GM18867 (cell line): ENCODE data around the gene TRMO.

ENCODE experiments used
- ATAC-seq: cut with Tn5 transposase; IDR thresholded peaks from one replicate; pipeline ENCODE4 v1.9.1; 2021; ENCODE audit warnings: mild to moderate bottlenecking, moderate library complexity; ENCODE audit not compliant: unreplicated experiment

TRMO gene

DNA sequence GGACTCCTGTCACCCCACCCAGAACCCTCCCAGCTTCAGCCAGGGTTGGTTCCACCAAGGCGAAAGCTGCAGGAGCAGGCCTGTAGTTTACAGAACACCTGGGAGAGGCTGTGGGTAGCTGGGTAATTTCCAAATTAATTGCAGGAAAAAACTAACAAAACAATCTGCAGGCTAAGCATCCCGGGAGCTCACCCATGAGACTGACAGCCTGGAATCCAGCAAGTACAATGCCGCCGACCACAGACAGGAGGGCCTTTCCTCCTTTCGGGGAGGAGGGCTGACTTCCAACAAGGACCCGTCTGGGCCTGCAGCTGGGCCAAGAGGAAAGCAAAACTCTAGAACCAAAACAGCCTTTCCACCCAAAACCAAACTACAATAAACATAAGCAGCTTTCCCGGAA, 59.0 kb downstream of the TRMO start:
- no peak for ATAC-seq

DNA sequence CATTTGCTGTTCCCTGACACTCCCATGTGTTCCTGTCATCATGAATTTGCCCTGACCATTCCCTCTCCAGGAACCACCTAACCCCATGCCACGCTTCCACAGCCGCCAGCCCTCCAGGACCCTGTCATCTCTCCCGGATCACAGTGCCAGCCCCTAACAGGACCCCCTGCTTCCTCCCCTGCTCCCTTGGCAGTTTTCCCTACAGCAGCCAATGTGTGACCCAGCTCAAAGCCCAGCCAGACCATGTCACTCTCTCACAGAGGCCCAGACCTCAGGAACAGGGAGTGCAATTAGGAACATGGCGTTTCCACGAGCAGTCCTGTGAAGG, 61.2 kb downstream of the TRMO start:
- ATAC-seq: no peak

DNA sequence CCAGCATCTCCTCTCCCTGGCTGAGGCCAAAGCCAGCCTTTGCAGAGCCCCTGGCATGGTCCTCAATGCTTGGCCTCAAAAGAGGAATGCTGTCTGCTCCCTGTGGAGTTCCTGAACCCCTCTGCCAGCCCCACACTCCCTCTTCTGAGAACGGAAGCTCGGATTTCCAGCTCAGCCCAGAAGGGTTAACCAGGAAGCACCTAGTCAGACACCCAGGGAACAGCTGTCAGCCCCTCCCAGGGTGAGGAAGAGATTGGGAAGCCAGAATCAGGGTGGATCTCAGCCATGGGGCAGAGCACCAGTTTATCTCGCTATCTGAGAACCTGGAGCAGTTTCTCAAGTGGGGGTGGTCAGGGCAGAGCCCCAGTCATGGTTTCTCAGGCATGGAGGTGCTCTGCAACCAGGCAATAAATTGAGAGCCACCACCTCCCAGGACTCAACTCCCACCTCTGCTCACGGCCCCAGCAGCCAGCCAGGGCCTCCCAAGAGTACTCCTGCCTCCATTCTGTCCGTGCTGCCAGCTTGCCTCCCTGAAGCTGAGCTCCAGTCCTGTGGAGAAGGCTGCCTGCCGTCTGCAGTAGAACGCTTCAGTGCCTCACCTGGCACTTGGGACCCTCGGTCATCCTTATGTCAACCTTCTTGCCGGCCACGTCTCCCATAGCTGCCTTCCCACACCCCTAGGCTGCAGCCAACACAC, 61.7 kb downstream of the TRMO start:
- ATAC-seq: no peak

DNA sequence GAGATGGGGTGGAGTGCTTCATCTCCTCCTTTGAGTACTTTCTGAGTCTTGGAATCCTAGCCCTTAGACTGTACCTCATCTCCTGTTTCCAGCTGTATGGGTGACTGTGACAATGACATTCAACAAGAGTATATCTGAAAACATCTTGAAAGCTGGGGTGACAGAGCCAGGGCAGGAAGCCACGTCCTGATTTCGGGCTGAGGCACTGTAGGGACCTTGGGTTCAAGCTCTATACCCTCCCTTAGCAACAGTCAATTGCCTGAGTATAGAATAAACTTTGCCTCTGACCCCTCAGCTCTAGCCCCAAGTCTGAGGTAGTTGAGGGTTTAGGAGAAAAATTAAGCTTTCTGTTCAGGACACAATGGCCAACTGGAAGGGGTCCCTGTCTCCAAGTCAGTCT, 63.0 kb downstream of the TRMO start:
- ATAC-seq: no peak

DNA sequence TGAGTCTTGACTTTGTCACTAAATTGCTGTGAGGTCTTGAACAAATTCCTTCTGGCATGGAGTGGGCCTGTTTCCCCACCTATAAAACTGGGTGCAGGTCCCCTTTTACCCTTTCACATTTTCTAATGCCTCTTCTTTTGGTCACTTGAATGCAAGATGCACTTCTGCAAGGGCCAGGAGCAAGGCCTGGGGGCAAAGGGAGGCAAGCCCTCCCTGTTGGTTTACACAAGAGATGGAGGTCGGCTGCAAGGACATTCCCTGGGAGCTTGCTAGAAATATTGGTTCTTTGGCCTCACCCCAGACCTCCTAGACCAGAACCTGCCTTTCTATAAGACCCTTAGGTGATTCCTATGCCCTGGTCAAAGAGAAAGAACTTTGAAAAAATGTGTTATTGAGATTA, 63.5 kb downstream of the TRMO start:
- ATAC-seq: no peak

DNA sequence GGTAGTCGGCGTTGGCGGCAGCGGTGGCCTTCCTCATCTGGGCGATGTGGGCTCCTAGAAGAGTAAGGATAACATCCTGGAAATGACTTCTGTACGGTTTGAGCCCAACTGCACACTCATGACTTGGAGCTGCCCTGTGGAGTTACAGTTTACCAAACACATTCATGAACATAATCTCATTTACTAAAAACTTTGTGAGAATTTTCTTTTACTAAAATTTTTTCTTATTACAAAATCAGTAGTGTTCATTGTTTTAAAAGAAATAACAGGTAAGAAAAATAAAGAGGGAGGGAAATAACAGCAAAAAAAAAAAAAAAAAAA, 63.9 kb downstream of the TRMO start:
- no peak for ATAC-seq

DNA sequence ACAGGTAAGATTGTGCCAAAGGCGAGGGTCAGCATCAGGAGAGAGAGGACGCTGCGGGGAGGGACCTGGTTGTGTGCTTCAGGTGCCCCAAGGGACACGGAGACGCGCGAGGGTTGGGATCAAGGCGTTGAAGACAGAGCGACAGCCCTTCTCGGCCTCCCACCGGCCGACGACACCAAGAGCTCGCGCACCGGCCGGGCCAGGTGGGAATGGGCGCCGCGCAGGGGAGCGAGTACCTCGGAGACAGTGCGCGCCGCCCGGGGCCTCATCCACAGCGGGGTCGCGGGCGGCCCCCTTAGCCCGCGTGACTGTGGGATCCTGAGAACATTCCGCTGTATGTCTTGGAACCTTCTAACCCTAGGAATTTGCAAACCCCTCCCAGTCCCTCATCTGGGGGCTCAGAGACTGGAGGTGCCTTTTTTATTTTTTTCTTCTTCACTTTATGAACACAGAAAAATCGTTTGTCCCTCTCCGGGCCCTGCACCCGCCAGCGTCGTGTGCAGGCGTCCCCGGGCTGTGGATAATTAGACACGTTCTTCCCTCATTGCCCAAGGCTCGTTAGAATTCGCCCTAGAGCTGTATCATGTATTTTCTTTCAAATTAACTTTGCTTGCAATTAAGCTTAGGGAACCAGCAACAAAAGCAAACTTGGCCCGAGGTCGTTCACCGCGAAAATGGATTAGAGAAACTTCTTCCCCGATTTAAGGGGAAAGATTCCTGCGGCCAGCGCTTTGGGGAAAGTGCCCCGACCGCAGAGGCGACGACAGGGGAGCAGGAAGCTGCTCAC, 64.5 kb downstream of the TRMO start:
- ATAC-seq: no peak

DNA sequence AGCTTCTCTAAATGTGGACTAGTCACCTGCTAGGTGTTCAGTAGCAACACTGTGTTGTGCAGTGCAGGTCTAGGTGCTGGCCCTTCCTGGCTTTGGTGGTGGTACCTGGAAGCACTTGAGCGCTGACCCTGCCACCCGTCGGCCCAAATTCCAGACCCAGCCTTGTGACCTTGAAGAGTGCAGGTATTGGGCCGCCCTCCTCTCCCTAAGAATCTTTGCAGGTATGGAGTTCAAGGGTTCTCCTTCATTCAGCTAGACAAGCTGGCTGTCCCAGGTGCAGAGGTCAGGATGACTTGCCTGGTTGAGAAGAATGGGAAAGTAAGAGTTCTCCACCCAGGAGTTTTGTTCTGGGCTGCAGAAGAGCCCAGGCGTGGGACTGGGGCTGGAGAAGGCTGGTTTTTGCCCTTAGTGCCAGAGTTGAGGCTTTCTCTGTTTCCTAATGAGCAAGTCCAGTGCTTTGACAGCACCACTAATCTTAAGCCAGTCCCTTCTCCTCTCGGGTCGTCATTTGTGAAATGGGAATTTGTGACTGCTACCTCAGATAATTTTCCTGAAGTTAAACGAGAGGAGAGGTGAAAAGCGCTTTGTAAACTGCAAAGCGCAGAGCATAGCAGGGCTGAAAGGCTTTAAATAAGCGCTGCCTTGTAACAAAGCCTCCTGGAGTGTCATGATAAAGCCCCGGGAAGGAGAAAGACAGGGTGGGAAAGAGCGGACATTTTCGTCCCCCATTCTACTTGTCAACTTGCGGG, 65.3 kb downstream of the TRMO start:
- ATAC-seq: no peak

DNA sequence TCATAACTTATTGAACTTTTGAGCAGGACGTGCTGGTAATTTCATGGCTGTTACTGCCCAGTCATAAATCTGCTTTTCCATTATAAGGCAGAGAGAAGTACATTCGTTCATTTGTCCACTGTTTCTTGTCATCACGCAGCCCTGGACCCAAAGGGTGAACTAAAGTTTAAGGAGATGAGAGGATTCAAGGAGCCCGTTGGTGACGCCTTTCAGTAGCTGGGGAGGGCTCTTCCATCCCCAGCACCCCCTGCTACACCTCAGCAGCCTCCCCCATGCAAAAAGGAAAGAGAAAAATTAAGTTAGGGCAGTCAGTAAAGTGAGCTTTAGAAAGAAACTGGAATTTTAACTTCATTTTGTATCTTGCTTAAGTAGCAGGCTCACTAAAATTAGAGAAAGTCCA, 66.4 kb downstream of the TRMO start:
- no peak for ATAC-seq

DNA sequence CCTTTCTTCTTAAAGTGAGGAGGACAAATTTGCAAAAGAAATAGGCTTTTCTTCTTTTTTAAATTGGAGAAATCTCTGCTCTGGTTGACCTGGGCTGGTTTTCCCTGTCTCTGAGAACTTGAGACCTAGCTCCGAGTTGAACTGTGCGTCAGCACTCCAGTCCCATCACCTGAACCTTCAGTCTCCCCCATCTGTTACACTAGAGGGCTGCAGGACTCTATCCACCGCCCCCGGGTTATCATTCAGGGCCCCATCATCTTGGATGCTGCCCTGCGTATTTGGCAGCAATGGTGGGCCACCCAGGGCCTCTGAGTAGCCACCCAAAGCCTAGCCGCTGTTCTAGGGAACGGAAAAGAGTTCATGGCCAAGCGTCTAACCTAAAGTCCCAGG, 66.8 kb downstream of the TRMO start:
- ATAC-seq: no peak

DNA sequence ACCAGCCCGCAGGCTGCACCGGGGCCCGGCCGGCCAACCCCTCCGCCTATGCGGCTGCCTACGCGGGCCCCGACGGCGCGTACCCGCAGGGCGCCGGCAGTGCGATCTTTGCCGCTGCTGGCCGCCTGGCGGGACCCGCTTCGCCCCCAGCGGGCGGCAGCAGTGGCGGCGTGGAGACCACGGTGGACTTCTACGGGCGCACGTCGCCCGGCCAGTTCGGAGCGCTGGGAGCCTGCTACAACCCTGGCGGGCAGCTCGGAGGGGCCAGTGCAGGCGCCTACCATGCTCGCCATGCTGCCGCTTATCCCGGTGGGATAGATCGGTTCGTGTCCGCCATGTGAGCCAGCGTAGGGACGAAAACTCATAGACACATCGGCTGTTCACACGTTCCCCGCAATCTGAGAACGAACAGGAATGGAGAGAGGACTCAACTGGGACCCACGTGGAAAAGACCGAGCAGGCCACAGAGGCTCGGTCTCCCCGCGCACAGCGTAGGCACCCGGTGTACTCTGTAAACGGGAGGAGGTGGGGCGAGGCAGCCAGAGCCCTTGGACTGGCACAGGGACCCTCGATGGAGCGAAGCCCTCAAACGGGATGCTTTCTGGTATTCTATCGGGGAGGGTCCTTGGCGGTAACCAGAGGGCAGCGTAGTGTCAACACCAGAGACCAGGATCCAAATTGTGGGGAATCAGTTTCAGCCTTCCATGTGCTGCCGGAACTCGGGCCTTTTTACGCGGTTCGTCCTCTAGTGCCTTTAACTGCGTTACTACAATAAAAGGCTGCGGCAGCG, 67.4 kb downstream of the TRMO start:
- ATAC-seq: no peak
